CD4-positive, alpha-beta T cell treated with Interleukin-2 at 100 ng/mL for 4 hours (primary cell): Measurements from ENCODE around the gene TMC4.
"Not testable (repeated sequence)": the region's sequence is repeated elsewhere in the genome, so short reads cannot be mapped to it uniquely, and the experiment has no call there.

Experiments used
- DNase-seq: peaks from one replicate; pipeline ENCODE4 v3.0.0-alpha.2; 2020; ENCODE audit warnings: low spot score

Gene TMC4

DNA sequence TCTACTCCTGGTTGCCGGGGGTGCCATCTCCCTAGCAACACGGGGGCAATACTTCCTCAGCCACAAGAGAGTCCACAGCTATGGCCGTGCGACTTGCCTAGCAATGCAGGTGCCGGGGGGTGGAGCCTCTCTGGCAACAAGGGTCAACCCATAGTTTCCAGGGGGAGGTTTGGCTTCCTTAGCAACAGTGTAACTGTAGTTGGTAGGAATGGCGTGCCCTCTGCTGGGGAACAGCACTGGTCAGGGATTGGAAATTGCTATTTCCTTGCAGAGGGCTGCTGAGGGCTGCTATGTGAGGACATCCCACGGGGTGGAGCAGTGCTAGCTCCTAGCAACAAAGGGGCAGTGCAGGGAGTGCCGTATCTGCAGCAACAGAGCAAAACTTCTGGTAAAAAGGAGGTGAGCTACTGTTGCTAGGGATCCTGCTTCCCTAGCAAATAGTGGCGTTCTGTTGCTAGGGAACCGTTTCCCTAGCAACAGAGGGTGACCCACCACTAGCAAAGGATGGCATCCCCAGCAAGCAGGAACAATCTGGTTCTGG lies 7.0 kb upstream of the TMC4 start:
- no peak for DNase-seq

DNA sequence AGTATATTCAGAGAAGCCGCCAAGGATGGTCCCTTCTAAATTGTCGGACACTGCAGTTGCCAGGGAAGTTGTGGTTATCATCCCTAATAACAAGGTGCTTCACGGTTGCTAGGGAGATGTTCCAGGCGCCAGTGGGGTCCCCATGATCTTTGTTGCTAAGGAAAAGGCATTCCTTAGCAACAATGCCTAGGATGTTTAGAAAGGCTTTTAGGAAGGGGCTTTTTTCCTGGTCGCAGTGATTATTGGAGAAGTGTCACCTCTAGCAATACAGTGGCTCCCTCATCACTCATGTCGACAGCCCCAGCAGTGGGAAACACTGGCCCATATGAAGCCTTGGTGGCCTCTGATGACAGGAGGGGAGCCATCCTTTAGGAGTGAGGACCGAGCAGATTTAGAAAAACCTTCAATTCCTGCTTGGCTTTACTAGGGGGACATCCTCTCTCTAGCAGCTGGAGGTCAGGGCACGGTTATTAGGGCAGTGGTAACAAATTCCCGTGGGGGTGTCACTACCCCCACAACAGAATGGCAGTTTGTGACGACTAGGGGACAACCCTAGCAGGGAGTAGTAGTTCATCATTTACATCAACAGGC lies 6.4 kb upstream of the TMC4 start:
- no peak for DNase-seq

DNA sequence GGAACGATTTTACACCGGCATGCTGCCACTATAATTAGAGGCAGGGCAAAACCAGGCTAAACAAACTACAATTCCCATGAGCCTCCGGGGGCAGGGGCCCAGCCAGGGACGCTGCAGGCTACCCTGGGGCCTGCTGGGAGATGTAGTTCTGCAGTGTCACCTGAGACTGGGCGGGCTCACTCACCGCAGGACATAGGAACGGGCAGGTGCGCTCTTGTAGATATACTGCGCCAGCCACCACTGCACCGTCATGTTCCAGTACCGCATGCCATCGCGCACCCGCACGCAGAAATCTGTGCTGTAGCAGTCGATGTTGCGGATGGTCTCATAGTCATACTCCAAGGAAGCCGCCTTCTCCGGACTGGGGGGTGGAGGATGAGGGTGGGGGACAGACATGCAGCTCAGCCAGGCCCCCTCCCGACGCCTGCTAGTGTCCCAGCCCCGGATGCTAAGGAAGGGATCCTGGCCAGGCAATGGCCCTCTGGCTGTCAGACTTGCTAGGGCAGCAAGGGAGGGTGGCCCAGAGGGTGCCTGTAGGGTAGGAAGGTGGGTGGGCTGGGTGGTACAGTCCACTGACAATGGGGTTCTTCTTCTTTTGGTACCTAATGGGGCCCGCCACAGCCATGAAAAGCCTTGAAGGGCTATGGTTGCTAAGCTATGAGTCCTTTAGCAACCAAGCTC lies 5.8 kb upstream of the TMC4 start:
- DNase-seq: peak; percentile 33

DNA sequence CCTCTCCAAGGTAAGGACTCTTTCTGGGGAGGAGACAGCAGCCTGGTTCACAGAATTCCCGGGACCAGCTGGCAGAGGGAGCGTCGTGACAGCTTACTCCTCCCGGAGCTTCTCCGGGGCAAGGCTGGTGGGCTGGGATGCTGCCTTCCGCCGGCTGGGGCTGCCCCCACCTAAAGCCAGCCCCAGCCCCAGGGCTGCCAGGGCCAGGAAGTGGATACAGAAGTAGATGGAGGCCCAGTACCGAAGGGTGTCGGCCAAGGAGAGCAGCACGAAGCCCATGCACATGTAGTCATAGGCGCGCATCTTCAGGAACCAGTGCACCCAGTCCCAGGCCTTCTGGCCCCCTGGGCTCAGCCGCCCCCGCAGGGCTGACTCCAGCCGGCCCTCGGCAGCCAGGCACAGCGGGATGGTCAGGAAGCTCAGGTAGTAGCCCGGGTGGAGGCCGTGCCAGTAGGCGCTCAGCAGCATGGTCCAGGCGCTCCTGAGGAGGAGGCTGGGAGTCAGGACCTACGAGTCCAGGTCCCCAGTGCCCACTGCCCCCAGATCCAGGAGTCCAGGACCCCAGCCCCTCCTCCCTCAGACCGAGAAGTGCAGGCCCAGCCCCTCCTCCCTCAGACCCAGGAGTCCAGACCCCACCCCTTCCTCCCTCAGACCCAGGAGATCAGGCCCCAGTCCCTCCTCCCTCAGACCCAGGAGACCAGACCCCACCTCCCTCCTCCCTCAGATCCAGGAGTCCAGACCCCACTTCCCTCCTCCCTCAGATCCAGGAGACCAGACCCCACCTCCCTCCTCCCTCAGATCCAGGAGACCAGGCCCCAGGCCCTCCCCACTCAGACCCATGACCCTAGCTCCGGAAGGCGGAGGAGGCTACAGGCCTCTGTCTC lies 1.2 kb upstream of the TMC4 start:
- DNase-seq: no peak

DNA sequence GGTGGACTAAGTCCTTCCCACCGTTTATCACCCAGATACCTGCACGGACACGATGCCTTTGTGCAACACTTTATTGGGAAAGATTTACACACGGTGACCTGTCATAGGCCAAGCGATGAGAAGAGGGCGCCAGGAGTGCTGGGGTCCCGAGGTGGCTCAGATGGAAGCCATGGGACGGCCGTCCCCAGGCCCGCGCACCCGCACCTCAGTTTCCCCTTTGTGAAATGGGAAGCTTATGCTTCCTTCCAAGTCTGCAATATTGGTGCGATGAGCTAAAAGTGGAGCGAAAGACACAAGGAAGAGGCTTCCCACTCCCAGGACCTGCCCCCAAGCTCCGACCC lies 369 bp upstream of the TMC4 start:
- DNase-seq: no peak

DNA sequence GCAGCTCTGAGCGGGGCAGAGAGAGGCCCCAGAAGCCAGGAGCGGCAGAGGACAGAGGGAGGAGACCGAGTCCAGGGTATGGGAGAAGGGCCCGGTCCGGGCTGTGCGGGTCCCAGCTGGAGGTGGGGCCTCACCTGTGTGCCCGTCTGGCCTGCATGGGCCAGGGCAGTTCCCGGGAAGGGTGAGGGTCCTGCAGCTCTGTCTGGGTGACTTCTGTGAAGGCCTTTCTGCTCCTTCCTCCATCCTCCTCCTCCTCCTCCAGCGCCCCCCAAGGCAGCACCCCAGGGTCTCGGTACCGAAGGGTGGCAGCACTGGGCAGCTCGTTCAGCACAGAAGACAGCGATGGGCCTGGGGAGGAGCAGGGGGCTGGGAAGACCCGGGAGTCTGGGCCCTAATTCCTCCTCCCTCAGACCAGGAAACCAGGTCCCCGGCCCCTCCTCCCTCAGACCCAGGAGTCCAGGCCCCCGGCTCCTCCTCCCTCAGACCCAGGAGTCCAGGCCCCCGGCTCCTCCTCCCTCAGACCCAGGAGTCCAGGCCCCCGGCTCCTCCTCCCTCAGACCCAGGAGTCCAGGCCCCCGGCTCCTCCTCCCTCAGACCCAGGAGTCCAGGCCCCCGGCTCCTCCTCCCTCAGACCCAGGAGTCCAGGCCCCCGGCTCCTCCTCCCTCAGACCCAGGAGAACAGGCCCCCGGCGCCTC lies 1.1 kb downstream of the TMC4 start:
- DNase-seq: not testable (repeated sequence)

DNA sequence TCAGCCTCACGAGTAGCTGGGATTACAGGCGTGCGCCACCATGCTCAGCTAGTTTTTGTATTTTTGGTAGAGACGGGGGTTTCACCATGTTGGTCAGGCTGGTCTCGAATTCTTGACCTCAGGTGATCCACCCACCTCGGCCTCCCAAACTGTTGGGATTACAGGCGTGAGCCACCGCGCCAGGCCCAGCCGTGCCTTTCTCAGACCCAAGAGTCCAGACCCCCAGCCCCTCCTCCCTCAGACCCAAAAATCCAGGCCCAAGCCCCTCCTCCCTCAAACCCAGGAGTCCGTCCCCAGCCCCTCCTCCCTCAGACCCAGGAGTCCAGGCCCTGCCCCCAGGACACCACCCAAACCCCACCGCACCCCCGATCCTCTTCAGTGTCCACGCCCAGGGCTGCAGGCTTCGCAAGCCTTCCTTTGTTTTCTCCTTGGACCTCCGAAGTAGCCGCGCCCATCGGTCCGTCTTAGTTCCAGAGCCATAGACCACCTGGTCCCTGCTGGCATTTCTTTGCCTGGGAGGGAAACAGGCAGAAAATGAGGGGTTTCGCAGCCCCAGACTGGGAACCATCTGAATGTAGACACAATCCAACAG lies 3.7 kb downstream of the TMC4 start:
- DNase-seq: no peak

DNA sequence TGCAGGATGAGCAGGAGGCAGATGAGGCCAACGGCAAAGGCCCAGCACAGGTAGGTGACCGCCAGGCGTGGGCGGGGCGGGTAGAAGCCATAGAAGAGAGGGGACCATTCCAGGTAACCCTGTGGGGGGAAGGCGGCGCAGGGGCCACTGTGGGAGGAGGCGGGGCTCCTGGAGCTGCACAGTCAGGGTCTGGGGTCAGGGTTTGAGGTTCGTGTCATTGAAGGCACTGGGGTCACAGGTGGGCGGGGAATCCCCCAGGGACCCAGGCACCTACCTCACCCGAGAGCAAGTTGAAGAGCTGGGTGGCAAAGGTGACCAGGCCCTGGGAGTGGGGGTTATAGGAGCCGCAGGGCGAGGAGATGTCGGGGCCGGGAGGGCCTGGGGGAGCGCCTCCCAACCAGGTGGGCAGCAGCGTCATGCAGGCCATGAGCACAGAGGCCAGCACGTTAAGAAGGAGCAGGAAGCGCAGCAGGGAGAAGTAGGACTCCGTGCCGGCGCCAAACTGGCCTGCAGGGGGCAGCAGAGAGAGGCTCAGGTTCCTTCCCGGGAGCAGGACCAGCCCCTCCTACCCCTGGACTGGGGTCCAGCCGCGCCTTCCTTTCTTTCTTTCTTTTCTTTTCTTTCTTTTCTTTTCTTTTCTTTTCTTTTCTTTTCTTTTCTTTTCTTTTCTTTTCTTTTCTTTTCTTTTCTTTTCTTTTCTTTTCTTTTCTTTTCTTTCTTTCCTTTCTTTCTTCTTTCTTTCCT lies 4.6 kb downstream of the TMC4 start:
- DNase-seq: peak; percentile 90

DNA sequence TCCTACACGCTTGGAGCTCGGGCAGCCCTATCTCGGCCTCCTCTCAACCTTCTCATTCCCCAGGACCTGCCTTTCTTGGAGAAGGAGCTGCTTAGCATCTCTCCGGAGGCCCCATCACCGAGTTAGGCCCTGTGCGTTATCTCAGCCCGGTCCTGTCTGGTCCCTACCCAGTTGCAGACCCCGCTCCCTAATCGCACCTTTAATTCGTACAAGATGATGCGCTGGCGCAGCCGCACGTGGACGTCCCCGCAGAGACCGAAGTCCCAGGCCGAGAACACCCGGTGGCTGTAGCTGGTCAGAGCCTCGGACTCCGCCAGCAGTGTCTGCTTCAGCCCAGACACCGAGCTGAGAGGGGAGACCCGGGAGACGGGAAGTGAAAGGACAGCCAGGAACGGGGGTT lies 7.7 kb downstream of the TMC4 start:
- no peak for DNase-seq

DNA sequence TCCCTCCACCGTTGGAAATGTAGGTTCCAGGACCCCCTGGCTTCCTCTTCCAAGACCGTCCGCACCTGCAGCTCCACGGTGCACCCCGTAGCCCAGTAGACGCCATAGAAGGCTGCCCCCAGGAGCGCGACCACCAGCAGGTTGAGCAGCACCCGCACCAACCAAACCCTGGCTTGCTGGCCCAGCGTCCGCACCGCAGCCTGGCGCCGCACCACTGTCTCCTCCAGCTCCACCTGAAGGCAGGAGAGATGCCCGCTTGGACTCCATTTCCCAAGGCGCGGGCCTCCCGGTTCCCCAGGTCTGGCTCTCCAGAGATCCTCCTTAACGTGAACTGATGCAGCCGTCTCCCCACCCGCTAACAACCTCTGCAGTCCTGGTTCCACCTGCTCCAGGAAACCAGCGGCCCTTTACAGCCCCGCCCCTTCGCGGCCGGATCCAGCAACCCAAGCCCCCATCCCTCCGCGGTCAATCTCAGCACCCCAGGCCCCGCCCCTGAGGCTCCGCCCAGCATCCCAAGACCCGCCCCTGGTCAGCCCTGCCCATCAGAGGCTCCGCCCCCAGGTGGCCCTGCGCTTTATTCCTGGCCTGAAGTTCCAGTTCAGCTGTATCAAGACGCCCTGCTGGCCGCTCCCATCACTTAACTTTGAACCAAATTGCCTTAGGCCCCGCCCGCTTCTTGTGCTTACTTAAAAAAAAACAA lies 8.4 kb downstream of the TMC4 start:
- peak; percentile 59 for DNase-seq

DNA sequence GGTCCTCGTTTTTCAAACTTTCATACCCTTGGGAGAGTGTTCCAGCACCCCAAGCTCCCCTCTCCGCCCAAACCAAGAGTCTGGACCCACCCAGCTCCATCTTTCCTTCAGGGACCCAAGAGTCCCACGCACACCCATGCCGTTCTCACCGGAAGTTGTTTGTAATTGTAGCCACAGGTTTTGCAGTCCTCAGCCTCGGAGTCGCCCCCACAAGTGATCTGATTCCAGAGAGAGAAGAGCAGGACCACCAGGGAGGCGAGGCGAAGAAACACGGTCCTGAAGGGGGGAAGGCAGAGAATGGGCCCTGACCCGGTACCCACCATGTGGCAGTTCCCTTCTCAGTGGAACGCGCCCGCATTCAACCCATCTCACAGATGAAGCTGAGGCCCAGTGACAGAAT lies 10.1 kb downstream of the TMC4 start:
- DNase-seq: no peak

DNA sequence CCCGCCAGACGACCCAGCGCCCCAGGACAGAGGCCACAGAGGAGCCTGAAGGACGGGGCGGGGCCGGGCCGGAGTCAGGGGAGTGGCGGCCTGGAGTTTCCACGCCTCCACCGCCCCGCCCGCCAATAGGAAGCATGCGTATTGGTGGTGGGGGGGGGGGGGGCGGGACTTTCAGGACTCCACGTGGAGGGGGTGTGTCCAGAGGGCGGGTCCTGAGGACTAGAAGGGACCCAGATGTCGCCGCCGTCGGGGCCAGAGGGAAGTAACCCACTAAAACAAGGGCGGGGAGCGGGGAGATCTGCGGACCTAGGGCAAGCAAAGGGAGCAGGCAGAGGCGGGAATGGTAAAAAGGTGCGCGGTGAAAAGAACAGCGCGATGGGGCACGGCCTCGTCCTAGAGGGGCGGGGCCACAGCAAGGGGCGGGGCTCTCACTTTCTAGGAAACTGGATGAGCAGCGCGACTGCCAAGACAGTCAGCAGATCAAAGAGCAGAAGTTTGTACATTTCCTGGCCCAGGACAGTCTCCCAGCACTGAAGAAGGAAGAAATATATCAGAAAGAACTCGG lies 10.6 kb downstream of the TMC4 start:
- DNase-seq: peak; percentile 84

DNA sequence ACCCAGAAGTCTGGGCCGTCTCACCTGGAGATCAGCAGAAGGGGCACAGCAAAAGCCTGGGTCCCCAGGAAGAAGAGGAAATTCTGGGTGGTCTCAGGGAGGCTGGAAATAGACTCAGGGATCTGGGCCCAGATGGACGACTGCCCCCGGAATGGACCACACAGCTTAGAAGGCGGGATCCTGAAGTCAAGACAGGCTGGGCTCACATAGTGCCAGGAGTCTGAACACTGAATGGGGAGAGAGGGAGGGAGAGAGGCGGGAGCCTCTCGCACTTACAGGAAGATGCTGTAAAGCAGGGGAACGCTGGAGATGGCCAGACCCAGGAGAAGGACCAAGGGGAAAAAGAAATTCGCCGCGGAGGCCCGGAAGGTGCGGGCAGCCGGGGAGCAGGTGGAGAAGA lies 12.1 kb downstream of the TMC4 start:
- DNase-seq: no peak

DNA sequence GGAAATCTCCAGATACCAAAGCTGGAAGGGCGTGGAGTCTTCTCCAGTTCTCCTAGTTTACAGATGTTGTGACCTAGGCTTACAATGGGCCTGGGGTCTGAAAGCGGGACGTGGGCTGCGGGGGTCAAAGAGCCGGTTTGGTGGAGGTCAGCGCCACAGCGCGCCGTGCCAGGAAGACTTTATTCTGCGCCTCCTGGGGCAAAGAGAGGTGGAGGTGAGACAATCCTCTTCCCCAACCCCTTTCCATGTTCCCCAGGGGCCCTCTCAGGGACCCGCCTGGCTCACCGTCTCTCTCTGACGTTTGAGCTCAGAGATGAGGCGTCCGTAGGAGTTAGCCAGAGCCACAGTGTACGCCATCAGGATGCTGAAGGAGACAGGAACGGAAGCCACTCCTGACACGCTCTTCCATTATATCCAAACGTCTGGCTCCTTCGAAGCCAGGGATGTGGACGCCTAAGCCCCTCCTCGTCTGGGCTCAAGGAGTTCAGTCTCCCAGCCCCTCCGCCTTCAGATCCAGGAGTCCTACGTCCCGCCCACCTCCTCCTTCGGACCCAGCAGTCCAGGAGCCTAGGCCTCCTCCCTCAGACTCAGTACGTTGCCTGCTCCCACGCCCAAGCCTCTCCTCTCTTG lies 12.7 kb downstream of the TMC4 start:
- DNase-seq: no peak

DNA sequence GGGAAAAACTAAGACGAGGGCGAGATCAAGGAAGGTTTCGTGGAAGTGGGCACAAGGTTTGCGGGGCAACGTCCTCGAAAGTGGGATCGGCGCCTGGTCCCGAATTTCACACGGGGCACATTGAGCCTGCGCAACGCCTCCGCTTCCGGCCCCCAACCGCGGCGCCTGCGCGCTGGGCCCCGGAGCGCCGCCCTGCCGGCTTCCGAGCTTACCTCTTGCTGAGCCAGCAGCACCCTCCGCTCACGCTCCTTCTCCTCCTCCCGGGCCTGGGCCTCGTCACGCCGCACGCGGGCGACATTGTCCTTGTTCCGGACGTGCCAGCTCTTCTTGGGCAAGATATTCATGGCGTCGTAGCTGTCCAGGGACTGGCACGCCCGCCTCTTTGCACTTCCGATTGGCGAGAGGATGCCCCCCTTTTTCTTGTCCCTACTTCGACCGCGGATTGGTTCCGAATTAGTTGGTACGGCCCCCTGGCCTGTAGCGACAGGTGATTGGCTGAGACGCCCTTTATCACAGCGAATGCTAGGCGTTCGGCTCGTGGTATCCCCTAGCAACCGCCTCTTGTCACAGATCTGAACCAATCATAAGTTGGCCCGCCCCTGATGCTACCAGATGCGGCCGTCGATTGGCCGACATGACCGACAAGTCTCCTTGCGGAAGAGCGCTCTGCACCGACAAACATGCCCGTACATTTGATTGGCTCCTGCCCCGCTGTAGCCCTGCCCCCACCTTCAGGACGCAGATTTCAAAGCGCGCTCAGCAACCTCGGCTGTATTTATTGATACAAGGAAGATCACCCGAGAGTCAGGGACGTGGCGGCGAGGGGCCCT lies 13.4 kb downstream of the TMC4 start, which contains the start of gene LENG1:
LENG1 (minus strand) TSS at position 370 of the 830 bp plus-strand sequence; CDS start at position 344, 26 bp downstream.
- DNase-seq: peak; percentile 100

DNA sequence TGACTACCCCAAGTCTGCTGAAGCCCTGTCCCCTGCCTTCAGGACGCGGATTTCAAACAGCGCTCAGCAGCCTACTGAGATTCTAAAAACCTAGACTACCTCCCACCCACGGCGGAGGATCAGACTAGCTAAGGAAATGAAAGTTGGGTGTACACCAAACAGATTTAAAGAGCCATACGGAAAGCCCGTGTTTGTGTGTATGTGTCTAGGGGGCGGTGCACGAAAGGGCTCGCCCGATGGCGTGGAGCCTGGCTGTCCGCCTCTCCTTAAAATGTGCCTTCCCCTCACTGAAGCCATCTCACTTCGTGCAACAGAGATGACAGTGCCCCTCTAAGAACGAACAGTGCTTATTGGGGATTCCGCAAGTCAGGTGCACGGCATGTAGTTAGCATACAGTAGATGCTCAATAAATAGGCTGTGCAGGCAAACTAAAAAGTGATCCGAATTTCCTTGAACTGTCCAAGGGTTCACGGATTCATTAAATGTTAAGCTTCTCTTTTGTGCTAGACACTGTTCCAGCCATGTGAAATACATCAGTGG lies 14.1 kb downstream of the TMC4 start:
- DNase-seq: peak; percentile 25

DNA sequence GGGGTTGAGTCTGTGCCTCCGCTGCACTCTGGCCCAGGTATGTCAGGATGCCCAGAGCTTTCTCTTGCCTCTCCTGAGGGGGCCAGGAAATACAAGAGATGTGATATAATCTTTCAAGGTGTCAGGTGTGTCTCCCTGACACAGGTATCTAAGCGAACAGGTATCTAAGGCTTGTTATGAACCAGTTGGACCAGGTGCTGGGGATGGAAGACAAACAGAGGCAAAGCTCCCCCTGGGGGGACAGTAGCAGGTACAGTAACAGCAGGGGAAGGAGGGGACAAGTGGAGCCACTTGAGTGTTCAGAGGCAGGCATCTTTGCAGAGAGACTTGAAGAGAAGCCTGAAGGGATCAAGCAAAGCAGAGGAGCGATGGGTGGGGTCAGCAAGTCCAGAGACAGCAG lies 16.0 kb downstream of the TMC4 start:
- DNase-seq: no peak

DNA sequence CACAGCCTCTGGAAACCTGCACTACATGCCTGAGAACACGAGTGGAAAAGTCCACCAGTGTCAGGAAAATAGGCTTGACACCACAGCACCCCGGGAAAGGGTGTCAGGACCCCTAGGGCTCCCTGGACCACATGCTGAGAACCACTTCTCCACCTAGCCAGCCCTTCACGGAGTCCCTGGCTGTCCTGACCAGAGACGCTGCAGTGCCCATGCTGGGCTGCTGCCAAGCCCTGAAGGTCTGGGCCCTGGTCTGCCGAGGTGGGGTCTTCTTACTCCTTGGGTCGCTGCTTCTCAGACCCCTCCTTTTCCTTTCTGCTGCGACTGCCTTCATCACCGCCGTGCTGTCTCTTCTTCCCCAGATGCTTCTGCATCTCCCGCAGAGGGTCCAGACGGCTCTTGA lies 16.5 kb downstream of the TMC4 start:
- no peak for DNase-seq
